GM21529 (cell line): ENCODE data around the gene IQGAP2.

Source experiments
- ATAC-seq: cut with Tn5 transposase; IDR thresholded peaks from one replicate; pipeline ENCODE4 v1.9.1; 2021; ENCODE audit not compliant: unreplicated experiment

The IQGAP2 gene

DNA sequence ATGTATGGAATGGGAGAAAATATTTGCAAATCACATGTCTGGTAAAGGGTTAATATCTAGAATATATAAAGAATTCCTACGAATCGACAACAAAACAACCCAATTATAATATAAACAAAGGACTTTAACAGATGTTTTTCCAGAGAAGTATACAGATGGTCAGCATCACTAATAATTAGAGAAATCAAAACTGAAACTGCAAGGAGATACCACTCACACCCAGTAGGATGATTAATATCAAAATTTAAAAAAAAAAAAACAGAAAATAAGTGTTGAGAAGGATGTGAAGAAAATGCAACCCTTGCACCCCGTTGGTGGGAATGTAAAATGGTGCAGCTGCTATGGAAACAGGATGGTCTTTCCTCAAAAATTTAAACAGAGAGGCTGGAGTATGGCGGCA is 278.2 kb downstream of the IQGAP2 start:
- no peak for ATAC-seq

DNA sequence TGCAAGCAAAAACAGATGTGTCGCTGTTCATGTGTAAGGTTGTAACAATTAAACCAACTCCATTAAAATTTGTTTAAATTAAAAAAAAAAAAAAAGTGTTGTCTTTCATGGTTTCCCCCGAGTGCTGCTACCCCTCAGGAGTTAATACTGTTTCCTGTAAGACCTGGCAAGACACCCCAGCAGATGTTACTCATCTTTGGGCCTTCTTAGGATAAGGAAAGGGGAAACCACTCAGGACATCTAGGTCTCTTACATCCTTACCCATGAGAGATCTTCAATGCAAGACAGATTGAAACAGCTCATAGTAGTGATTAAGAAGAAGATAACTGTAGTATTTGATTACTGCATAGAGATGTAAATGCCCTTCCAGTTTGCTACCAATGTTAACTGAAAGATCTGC is 279.3 kb downstream of the IQGAP2 start:
- no peak for ATAC-seq

DNA sequence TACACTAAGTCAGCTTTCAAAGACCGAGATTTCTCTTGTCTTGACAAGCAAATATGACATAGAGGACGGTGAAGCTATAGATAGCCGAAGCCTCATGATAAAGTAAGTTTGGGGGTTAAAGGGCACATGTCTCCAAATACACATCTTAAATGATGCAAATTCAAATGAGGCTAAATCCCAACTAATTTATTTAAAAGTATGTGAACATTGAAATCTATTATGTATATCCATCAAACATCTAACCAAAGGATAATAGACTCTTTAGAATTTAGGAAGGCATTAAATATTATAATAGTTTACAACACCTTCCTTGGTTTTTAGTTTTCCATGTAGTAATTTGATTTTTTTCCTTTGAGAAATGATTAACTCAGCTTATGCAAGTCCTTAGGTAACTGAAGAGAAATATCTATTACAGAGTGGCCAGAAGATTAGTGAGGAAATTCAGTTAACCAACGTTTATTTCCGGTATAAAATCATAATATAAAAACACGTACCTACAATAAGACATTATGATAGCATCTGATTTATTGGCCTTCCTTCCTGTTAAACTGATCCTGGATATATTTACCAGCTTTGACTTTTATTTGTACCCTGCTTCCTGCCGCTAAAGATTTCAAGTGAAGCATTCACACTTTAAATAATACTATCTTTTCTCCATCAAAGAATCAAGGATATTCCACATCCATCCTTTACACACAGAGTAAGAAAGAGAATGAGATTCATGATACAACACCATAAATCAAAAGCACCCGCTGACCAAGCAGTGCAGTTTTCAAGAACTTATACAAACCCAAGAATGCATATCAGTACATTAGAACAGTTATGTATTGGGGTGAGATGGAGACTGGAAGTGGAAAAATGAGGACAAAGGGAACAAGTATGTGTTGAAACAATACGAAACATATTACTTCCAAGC is 281.0 kb downstream of the IQGAP2 start:
- no peak for ATAC-seq

DNA sequence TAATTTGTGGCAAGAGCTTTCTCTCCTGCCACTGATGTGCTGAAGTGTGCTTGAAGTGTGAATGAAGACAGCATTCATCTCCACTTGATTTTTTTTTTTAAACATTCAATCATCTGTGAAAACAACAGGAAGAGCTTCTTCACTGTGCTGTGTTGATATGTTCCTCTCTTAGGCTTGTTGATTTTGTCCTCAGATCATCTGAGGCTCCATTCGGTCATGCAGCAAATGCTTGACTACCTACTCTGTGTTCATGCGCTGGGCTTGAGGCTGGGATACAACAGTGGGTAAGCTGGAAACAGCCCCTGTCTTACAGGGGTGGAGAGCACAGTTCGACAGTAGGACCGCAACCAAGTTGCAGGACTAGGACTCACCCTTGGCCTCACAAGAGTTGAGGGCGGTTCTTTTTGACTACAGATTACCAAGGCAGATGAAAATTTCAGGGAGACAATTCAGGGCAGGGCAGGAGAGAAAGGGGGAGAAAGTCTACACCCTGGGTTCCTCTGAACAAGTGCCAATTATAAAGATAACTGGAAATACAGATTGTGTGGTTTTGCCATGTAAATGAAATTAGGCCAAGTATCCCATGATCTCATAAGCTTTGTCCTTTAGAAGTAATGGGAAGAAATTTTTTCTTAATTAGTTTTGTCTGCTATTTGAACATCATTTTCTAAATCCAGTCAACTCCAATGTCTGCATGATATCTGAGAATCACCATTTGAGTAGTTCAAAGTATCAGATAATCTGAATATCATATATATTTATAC is 281.9 kb downstream of the IQGAP2 start:
- ATAC-seq: no peak

DNA sequence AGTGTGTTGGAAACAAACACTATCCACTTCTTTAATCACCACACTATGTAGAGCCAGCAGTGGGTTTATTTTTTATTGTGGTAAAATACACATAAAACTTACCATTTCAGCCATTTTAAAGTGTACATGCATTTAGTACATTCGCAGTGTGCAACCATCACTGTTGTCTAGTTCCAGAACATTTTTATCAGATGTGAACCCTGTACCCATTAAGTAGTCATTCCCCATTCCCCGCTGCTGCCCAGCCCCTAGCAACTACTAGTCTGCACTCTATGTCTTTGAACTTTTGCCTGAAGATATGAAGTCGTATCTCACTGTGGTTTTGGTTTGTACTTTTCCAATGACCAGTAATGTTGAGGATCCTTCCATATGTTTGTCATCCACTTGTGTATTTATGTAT is 282.6 kb downstream of the IQGAP2 start:
- no peak for ATAC-seq

DNA sequence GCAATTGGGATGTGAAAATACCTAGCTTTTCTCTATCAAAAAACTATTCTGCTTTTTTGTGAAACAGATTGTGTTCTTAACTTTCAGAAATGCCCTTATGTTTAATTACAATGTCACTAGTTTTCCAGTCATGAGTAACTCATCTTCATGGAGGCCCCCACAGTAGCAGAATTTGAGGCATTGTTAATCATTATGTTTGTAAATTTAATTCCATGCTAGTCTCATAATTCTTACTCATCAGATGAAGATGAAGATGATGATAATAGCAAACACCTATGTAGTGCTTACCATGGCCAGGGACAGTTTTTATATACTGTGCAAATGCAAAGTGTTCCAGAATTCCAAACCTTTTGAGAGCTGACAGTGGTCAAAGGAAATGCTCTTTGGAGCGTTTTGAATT is 285.1 kb downstream of the IQGAP2 start:
- ATAC-seq: no peak

DNA sequence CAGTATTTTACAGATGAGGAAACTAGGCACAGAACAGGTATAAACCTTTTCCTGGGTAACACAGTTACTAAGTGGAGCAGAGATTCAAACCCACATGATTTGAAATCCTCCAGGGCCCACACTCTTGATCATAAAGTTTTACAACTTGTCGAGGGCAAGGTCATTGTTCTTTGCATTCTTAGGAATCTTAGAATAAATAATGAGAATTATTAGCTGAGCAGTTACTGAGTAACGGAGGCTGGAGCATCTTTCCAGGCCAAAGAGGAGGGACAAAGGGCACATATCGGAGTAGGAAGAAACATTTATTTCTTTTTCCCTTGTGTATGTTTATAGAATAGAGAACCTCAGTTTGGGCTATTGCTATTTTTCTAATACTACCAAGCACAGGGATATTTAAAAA is 285.8 kb downstream of the IQGAP2 start:
- ATAC-seq: no peak

DNA sequence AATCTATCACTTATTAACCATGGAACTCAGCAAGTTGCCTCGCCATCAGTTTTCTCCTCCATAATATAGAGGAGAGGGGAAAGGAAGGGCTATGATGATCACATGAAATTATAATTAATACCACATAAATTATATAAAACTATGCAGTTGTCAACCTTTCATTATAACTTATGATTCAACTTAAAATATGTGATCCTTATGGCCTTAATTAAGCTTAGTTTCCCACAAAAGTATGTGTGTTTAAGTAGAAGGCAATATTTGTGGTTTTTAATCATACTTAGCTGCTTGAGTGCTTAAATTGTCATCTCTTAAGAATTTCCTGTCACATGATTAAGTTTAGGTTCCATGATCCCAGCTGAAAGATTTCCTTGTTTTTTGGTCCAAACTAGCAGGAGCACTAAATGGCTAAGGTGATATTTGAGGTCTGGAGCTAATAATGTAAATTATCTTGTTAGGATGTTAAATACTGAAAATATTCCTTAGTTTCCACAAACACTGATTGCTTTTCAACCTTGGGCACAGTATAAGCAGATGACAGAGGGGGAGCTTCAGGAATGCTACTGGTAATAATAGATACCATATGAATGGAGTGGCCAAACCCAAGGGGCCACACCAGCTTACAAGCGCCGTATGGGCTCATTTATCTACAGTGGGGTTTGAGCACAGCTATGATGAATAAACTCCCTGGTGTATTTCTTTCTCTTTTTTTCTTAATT is 286.4 kb downstream of the IQGAP2 start:
- ATAC-seq: no peak

DNA sequence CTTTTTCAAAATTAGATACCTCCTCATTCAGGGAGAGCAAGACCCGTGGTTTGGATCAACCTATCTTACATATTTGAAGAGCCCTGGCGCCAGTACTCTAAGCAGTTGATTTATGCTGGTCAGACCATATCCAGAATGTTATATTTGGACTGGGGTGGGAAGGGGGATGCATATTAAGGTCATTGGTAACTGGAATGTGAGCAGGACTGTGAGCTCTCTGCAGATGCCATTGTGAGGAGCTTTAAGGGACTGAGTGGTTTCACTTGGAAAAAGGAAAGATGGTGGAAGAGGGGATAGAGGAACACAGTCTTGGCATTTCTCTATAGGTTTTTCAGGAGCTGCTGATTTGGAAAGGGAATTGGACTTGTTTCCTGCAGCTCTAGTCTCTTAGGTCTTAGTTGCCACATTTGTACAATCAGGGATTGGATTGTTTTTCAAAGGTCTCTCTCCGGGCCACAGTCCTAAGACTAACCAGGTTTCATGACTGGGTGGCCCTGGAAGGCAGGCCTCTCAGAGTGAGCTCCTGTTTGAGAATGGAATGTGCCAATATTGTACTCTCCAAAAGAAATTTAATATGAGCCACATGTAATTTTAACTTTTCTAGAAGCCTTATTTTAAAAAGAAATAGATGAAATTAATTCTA is 287.1 kb downstream of the IQGAP2 start:
- ATAC-seq: no peak

DNA sequence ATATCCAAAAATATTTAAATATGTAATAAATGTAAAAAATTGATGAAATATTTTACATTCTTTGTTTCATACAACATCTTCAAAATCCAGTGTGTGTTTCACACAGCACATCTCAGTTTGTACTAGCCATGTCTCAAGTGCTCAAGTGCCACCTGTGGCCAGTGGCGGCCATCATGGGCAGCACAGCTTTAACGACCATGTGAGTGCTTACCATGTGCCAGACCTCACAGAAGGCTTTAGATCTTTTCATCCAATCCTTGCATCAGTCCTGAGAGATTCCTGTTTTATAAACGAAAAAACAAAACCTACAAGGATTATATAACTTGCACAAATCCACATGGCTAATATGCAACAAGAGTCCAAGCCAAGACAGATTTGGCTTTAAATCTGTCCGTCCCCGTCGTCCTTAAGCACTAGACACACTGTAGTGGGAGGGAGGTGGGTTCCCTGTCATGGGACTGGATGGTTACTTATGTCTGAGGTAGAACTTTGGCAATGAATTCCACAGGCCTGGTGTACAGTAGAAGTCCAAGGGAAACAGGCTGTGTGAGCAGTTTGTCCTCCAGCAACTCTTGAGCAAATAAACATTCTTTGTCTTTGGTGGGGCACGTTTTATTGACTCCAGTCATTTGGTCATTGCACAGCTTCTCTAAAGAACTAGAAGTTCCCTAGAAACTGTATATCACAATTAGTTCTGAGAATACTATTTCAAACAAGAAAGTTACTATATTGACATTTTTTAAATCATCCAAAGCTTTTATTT is 287.8 kb downstream of the IQGAP2 start:
- no peak for ATAC-seq

DNA sequence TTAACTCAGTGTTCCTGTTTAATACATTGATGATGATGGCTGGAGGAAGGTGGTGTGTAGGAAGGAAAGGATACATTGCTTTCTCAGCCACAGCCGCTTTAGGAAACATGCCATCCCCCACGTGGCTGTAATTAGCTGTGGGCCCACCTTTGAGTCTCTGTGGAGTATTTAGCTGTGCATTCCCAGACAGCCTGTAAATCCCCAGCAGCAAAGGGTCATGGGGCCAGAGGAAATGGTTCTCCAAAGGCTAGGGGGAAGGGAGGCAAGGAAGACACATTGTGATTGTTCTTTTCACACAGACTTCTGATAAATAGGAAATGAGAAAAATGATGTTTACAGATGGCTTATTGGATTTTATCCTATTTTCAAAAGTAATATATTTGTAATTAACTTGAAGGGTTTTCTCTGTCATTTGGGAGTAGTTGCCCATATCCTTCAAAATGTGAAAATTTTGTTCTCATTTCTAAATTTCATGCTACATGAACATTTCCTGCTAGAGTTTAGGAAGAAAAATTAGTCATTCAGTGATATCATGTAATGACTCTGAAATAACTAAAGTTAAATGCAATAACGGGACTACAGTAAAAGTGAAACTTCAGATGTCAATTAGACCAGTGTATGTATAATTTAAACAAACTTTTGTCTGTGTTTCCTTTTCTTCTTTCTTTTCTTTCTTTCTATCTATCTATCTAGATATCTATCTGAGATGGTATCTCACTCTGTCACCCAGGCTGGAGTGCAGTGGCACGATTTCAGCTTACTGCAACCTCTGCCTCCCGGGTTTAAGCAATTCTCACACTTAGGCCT is 288.6 kb downstream of the IQGAP2 start:
- no peak for ATAC-seq

DNA sequence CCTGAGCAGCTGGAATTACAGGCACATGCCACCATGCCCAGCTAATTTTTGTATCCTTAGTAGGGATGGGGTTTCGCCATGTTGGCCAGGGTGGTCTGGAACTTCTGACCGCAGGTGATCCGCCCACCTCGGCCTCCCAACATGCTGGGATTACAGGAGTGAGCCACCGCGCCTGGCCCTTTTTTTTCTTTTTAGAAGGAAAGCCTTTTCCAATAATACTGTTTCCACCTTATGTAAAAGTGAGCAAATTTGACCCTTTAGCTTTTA is 289.1 kb downstream of the IQGAP2 start:
- no peak for ATAC-seq

DNA sequence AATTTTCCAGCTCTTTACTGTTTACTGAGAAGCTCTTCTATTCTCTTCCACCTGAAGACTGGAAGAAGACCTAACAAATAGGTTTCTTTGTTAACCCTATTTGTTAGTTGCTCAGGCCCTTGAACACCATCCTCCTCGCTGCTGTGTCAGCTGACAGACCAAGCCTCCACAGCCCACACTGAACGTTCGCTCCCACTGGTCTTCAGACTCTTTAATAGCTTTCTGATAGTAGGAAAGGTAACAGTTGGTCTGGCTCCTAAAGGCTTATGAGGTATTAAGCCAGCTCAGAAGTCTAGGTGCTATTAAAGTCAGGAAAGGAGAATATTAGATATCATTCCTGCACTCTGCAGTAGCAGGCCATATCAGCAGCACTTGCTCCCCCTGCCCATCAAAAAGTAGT is 289.6 kb downstream of the IQGAP2 start:
- no peak for ATAC-seq

DNA sequence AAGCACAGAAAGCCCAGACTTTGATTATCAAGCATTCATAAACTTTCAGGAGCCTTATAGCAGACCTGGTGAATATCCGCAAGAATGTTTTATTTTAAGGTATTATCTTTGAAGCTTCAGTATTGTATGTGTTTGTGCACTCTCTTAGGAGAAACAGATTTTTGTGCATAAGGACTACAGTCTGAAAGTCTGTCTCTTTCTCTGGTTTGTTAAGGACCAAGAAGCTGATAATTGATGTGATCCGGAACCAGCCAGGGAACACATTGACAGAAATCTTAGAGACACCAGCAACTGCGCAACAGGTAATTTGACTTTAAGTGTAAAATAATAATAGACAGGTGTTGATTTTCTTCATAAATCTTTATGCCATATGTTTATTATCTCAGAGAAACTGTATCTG is 290.1 kb downstream of the IQGAP2 start:
- no peak for ATAC-seq

DNA sequence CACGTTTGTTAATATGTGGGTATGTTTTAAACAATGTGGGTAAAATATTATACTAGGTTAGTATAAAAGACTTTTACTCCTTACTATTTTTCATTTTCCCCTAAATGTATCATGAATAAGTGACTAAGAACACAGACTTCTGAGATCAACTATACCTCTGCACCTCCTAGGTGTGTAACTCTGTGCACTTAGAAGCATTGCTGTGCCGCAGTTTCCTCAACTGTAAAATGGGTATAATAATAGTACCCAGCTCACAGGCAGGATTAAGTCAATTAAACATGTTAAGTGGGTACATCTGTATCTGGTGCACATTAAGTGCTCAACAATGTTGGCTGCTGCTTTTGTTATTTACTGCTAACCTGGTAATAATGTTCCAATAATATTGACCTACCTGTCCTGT is 291.2 kb downstream of the IQGAP2 start:
- no peak for ATAC-seq

DNA sequence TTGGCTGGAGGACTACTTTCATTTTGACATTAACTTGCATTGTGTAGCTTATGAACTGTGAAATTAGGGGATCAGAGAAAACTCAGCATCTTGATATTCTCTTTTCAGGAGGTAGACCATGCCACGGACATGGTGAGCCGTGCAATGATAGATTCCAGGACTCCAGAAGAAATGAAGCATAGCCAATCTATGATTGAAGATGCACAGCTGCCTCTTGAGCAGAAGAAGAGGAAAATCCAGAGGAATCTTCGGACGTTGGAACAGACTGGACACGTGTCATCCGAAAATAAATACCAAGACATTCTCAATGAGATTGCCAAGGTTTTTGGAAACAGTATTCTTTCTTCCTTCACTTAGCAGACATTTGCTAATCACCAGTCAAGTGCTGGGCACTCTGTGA is 292.3 kb downstream of the IQGAP2 start:
- ATAC-seq: no peak

DNA sequence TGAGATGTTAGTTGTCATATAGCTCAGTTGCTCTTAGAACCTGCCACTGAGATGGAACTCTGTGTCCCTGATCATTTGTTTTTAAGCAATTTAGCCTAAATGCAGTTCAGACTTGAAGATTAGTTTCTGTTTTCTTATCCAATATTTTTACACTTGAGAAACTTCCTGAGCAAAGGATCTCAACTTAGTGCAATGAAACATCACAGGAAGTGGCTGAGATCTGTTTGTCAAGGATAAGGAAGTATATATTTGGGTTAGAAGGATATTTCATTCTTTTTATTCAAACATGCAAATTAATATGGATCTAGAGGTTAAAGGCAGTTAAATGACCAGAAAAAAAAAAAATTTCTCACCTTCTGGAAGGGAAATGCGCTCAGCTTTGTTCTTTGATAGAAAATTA is 293.2 kb downstream of the IQGAP2 start:
- ATAC-seq: no peak

DNA sequence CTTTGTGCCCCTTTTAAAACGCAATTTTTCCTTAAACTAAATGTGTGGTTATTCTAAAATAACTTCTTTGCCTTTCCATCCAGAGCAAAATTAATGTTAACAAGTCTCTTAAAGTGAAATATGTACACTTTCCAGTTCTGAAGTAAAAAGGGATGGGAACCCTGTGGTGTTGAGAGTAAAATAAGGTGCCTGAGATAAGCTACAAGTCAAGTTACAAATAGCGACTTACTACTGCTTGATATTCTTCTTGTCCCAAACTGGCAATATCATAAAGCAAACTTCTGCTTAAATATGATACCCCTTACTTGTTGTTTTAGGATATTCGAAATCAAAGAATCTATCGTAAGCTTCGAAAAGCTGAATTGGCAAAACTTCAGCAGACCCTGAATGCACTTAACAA is 294.6 kb downstream of the IQGAP2 start:
- ATAC-seq: no peak

DNA sequence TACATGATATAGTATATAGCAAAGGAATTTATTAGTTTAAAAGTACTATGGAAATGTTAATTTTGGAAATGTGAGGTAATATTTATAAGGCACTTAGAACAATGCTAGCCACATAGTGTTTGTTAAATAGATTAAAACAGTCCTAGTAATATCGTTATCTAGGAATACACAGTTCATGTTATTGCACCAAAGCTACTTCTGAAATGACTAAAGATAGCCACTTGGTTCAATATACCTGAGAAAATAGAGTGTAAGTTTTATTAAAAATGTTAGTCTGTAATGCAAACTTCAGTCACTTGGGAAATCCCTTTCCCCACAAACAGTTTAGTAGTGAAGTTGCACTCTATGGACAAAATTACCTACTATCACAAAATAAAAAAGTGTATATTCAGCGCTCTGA is 297.5 kb downstream of the IQGAP2 start:
- ATAC-seq: no peak

DNA sequence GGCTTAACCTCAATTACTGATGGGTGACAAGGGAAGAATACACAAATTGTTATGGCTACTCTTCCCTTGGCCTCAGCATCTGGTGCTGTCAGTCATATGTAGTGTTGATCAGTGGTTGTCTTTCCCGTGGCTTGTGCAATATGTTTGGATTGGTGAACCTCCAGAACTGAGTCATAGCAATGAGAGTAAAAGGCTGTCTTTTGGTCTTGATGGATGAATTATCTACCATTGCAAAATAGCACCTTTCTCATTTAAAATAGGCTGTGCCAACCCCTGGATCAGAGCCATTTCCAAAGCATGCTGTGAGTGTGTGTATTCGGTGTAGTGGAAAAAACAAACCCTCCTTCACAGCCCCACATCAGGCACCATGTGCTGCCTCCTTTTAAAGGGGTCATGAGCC is 298.2 kb downstream of the IQGAP2 start:
- no peak for ATAC-seq
